ENCODE results near the gene PAX5. TPM values are rescaled to one million over a fixed set of nuclear protein-coding genes. Genes with fewer than 3 reads are reported as not detected.

Gene PAX5
- total RNA-seq, 1 donor from 2014 or later: 0.25 TPM

- Histone ChIP-seq H3K27me3 (no peaks in the 10 kb centered on the region), H3K9me3 (no peaks in the 10 kb centered on the region), H3K27ac (no peak overlapping the region), H3K36me3 (no peaks in the 10 kb centered on the region), H3K4me3 (no peak overlapping the region), H3K4me1 (peaks cover 6% of the 10 kb centered on the region)
- intact Hi-C loops (cut with DNase I): no loop called here
- TF ChIP-seq POLR2AphosphoS5 (IDR thresholded peaks at IDR 0.05; ENCODE audit: insufficient read depth in 1 of 2, low read depth in 1 of 2): no peak
- DNase-seq (ENCODE audit: extremely low spot score in 2 of 2): no peak
These were observed 132.5 kb downstream of the PAX5 start for GRCh38 chr9:36901528-36901927.

GRCh38 chr9:36900856-36901220, 133.2 kb downstream of the PAX5 start:
- TF ChIP-seq POLR2A (IDR thresholded peaks at IDR 0.05) (no peak), CTCF (IDR thresholded peaks at IDR 0.05) (no peak), POLR2AphosphoS5 (IDR thresholded peaks at IDR 0.05; ENCODE audit: insufficient read depth in 1 of 2, low read depth in 1 of 2) (no peak)
- Histone ChIP-seq H3K9me3 (no peaks in the 10 kb centered on the region), H3K4me3 (no peak overlapping the region), H3K27me3 (no peaks in the 10 kb centered on the region), H3K4me1 (peaks cover 6% of the 10 kb centered on the region), H3K36me3 (no peaks in the 10 kb centered on the region), H3K27ac (no peak overlapping the region)
- DNase-seq (ENCODE audit: extremely low spot score in 2 of 2): no peak
- intact Hi-C loops (cut with DNase I): no loop called here

GRCh38 chr9:36900136-36900855, 133.8 kb downstream of the PAX5 start:
- Histone ChIP-seq H3K4me3 (no peak overlapping the region), H3K27me3 (no peaks in the 10 kb centered on the region), H3K4me1 (peaks cover 6% of the 10 kb centered on the region), H3K36me3 (no peaks in the 10 kb centered on the region), H3K27ac (no peak overlapping the region), H3K9me3 (no peaks in the 10 kb centered on the region)
- TF ChIP-seq POLR2A (IDR thresholded peaks at IDR 0.05) (no peak), CTCF (IDR thresholded peaks at IDR 0.05) (no peak), POLR2AphosphoS5 (IDR thresholded peaks at IDR 0.05; ENCODE audit: insufficient read depth in 1 of 2, low read depth in 1 of 2) (no peak)
- no peak for DNase-seq (ENCODE audit: extremely low spot score in 2 of 2)
- intact Hi-C loops (cut with DNase I): no loop called here

- intact Hi-C loops (cut with DNase I): no loop called here
- TF ChIP-seq CTCF (IDR thresholded peaks at IDR 0.05) (no peak), POLR2A (IDR thresholded peaks at IDR 0.05) (no peak), POLR2AphosphoS5 (IDR thresholded peaks at IDR 0.05; ENCODE audit: insufficient read depth in 1 of 2, low read depth in 1 of 2) (no peak)
- no peaks in the 10 kb centered on the region for H3K36me3 ChIP-seq
- DNase-seq (ENCODE audit: extremely low spot score in 2 of 2): no peak
- no peaks in the 10 kb centered on the region for H3K27me3 ChIP-seq
- no peak overlapping the region for H3K27ac ChIP-seq
- H3K9me3 ChIP-seq: no peaks in the 10 kb centered on the region
- peaks cover 6% of the 10 kb centered on the region for H3K4me1 ChIP-seq
- no peak overlapping the region for H3K4me3 ChIP-seq
These were observed 134.7 kb downstream of the PAX5 start for GRCh38 chr9:36899406-36899805.

- no peak for DNase-seq (ENCODE audit: extremely low spot score in 2 of 2)
- no peak for TF ChIP-seq CTCF (IDR thresholded peaks at IDR 0.05)
- no peak for TF ChIP-seq POLR2AphosphoS5 (IDR thresholded peaks at IDR 0.05; ENCODE audit: insufficient read depth in 1 of 2, low read depth in 1 of 2)
- TF ChIP-seq POLR2A (IDR thresholded peaks at IDR 0.05): no peak
- no peaks in the 10 kb centered on the region for H3K4me1 ChIP-seq
- intact Hi-C loops (cut with DNase I): no loop called here
- H3K4me3 ChIP-seq: no peak overlapping the region
- no peaks in the 10 kb centered on the region for H3K36me3 ChIP-seq
- no peaks in the 10 kb centered on the region for H3K9me3 ChIP-seq
- H3K27me3 ChIP-seq: no peaks in the 10 kb centered on the region
- H3K27ac ChIP-seq: no peak overlapping the region
These were observed 135.5 kb downstream of the PAX5 start for GRCh38 chr9:36898431-36899020.
